Coronary artery (tissue), 2 donors: ENCODE measurements around the gene MS4A18.

Experiments
- DNase-seq: peaks from one replicate; pipeline ENCODE4 v3.0.0-alpha.2; 2017; ENCODE audit warnings: low spot score
- H3K27ac ChIP-seq, 2 donors: fragments of 200-600 bp; sonication (generic); one replicate each; pipeline ENCODE4 v1.5.1; 2016 to 2019
- H3K4me3 ChIP-seq: fragments of 200-600 bp; sonication (generic); 2 replicates; pipeline ENCODE4 v1.5.1; 2016; ENCODE audit warnings: mild to moderate bottlenecking, moderate library complexity
- TF ChIP-seq, protein P1 (sequence below): fragments of 200-600 bp; sonication (generic); IDR thresholded peaks from one replicate; pipeline ENCODE4 v1.5.1; 2019; ENCODE audit warnings: antibody characterized with exemption

The MS4A18 gene

DNA sequence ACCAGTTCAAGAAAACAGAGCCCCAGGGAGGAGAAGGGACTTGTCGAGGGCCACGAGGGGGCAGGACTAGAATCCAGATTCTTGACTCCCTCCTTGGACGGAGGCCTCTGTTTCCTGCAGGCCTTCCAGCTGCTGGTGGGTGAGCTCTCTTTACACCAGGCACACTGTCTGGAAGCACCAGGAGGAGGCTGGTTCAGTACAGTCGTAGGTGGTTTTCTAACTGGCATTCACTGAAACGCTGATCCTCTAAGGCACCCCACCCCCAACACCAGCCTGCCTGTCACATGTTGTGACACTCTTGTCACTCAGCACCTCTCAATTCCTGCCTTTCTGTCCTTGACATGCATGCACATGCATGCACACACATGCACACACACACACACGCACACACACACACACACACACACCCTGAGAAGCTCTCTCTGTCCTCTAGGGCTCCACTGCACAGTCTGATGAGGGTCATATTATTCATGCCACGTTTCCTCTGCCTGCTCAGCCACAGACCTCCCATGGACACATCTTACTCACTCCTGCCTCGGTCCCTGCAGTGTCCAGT, 61.4 kb downstream of the MS4A18 start:
- no peak overlapping the region for H3K27ac ChIP-seq
- TF ChIP-seq, protein P1, sequence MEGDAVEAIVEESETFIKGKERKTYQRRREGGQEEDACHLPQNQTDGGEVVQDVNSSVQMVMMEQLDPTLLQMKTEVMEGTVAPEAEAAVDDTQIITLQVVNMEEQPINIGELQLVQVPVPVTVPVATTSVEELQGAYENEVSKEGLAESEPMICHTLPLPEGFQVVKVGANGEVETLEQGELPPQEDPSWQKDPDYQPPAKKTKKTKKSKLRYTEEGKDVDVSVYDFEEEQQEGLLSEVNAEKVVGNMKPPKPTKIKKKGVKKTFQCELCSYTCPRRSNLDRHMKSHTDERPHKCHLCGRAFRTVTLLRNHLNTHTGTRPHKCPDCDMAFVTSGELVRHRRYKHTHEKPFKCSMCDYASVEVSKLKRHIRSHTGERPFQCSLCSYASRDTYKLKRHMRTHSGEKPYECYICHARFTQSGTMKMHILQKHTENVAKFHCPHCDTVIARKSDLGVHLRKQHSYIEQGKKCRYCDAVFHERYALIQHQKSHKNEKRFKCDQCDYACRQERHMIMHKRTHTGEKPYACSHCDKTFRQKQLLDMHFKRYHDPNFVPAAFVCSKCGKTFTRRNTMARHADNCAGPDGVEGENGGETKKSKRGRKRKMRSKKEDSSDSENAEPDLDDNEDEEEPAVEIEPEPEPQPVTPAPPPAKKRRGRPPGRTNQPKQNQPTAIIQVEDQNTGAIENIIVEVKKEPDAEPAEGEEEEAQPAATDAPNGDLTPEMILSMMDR, result no peak
- no peak overlapping the region for H3K4me3 ChIP-seq
- no peak for DNase-seq

GRCh38 chr11:60786811-60787567, 62.5 kb downstream of the MS4A18 start:
- no peak for DNase-seq
- no peak overlapping the region for H3K4me3 ChIP-seq
- TF ChIP-seq, protein P1, result no peak
- no peak overlapping the region for H3K27ac ChIP-seq

GRCh38 chr11:60788401-60789125, 64.0 kb downstream of the MS4A18 start:
- Histone ChIP-seq H3K4me3 (no peak overlapping the region), H3K27ac (no peak overlapping the region)
- TF ChIP-seq, protein P1, result no peak
- DNase-seq, result no peak

GRCh38 chr11:60790726-60791125, 66.2 kb downstream of the MS4A18 start:
- DNase-seq, result no peak
- TF ChIP-seq, protein P1, result no peak
- Histone ChIP-seq H3K27ac (no peak overlapping the region), H3K4me3 (no peak overlapping the region)

GRCh38 chr11:60791153-60791933, 66.8 kb downstream of the MS4A18 start:
- TF ChIP-seq, protein P1, result no peak
- no peak overlapping the region for H3K27ac ChIP-seq
- no peak for DNase-seq
- H3K4me3 ChIP-seq, result no peak overlapping the region

GRCh38 chr11:60792521-60792920, 68.0 kb downstream of the MS4A18 start:
- TF ChIP-seq, protein P1, result no peak
- H3K4me3 ChIP-seq, result no peak overlapping the region
- no peak overlapping the region for H3K27ac ChIP-seq
- no peak for DNase-seq
